Endothelial cell of umbilical vein (primary cell): ENCODE data around the gene AMFR. TPM values are rescaled to one million over a fixed set of nuclear protein-coding genes. Genes with fewer than 3 reads are reported as not detected.

Experiments
- BruUV-seq: library from RNA; stranded (reverse); fragments of 400-500 nt; replicated peaks from 2 replicates; lab custom pipeline; 2021; lab: Mats Ljungman, UMichigan
- CTCF ChIA-PET: fragments of 300-600, 350-600 bp; sonication (Branson Sonifier 250); formaldehyde crosslinking; loops from one replicate; lab custom pipeline; 2021; ENCODE audit warnings: antibody characterized with exemption, inconsistent platforms; lab: Charles Lee
- POLR2A ChIA-PET: fragments of 300-600, 350-600 bp; sonication (Branson Sonifier 250); formaldehyde crosslinking; loops from one replicate; lab custom pipeline; 2021; ENCODE audit warnings: antibody characterized with exemption, inconsistent platforms; lab: Charles Lee
- DNase-seq: peaks from one replicate; pipeline ENCODE4 v3.0.0-alpha.2; 2011; ENCODE audit warnings: low read depth, low spot score
- FAIRE-seq: peaks from 2 replicates; lab custom pipeline; 2011; peaks lifted over from hg19 to GRCh38; lab: Jason Lieb, UNC
- H2AFZ ChIP-seq: 2 replicates; pipeline ENCODE4 v1.6.0; 2012; ENCODE audit warnings: low read depth, low read length, control low read depth, inconsistent platforms
- H3K27ac ChIP-seq: 2 replicates; pipeline ENCODE4 v1.5.1; 2011; ENCODE audit warnings: low read depth, mild to moderate bottlenecking, control low read depth, low read length, moderate library complexity; ENCODE audit not compliant: insufficient read depth
- H3K27me3 ChIP-seq, 2 experiments: 2 replicates each; pipeline versions ENCODE4 v1.6.0 to v1.6.1; 2011; ENCODE audit warnings: low read length in 2 of 2, mixed read lengths in 1 of 2; ENCODE audit not compliant: control insufficient read depth in 2 of 2, insufficient read depth in 2 of 2
- H3K36me3 ChIP-seq, 2 experiments: 2 replicates in 1 of 2; 3 replicates in 1 of 2; pipeline ENCODE4 v1.5.1; 2011; ENCODE audit warnings: low read length in 2 of 2, mild to moderate bottlenecking in 1 of 2, moderate library complexity in 1 of 2; ENCODE audit not compliant: control insufficient read depth in 2 of 2, insufficient read depth in 2 of 2; ENCODE audit errors: extremely low read depth in 1 of 2
- H3K4me1 ChIP-seq: 3 replicates; pipeline ENCODE4 v1.5.1; 2011; ENCODE audit warnings: mild to moderate bottlenecking, low read length; ENCODE audit not compliant: control insufficient read depth, insufficient read depth; ENCODE audit errors: extremely low read depth
- H3K4me2 ChIP-seq: 2 replicates; pipeline ENCODE4 v1.6.1; 2011; ENCODE audit warnings: low read length, control low read depth, mixed read lengths; ENCODE audit not compliant: insufficient read depth
- H3K4me3 ChIP-seq, 3 experiments: fragments of 200-600 bp in 1 of 3; sonication (generic), shearing (Covaris generic) in 1 of 3; replicated peaks in 1 of 3; 2 replicates each; pipeline ENCODE4 v1.5.1; 2011 to 2016; ENCODE audit warnings: control low read depth in 3 of 3, low read length in 3 of 3, mild to moderate bottlenecking in 2 of 3, inconsistent platforms in 1 of 3, low read depth in 1 of 3, moderate library complexity in 1 of 3; ENCODE audit not compliant: insufficient read depth in 1 of 3
- H3K79me2 ChIP-seq: 2 replicates; pipeline ENCODE4 v1.6.0; 2012; ENCODE audit warnings: low read length, inconsistent platforms; ENCODE audit not compliant: control insufficient read depth, insufficient read depth
- H3K9ac ChIP-seq: replicated peaks from 2 replicates; pipeline ENCODE3; 2011; ENCODE audit warnings: low read length, control low read depth; ENCODE audit not compliant: insufficient read depth; ENCODE audit errors: extremely low read depth
- H3K9me1 ChIP-seq: replicated peaks from 3 replicates; pipeline ENCODE4 v1.6.0; 2011; ENCODE audit warnings: mild to moderate bottlenecking, low read length; ENCODE audit not compliant: control insufficient read depth, insufficient read depth; ENCODE audit errors: extremely low read depth
- H3K9me3 ChIP-seq: replicated peaks from 2 replicates; pipeline ENCODE4 v1.5.1; 2012; ENCODE audit warnings: low read length, inconsistent platforms; ENCODE audit not compliant: control insufficient read depth, insufficient read depth
- H4K20me1 ChIP-seq: replicated peaks from 2 replicates; pipeline ENCODE3; 2011; ENCODE audit warnings: mild to moderate bottlenecking, low read length; ENCODE audit not compliant: control insufficient read depth, insufficient read depth; ENCODE audit errors: extremely low read depth
- CTCF ChIP-seq, 2 donors: IDR thresholded peaks; 1 replicate in 1 of 2; 2 replicates in 1 of 2; pipeline ENCODE4 v1.5.1; 2011; ENCODE audit warnings: low read length in 2 of 2, mild to moderate bottlenecking in 2 of 2, moderate library complexity in 2 of 2, control low read depth in 1 of 2, inconsistent platforms in 1 of 2, low read depth in 1 of 2; ENCODE audit not compliant: insufficient read depth in 1 of 2; ENCODE audit errors: extremely low read depth in 1 of 2
- FOS ChIP-seq: IDR thresholded peaks from 2 replicates; pipeline ENCODE4 v1.6.1; 2011; ENCODE audit warnings: mild to moderate bottlenecking, low read length, moderate library complexity, borderline replicate concordance; ENCODE audit not compliant: insufficient read depth
- POLR2A ChIP-seq: IDR thresholded peaks from 2 replicates; pipeline ENCODE4 v1.6.1; 2012; ENCODE audit warnings: low read depth, mild to moderate bottlenecking, control low read depth, low read length
- POLR2AphosphoS5 ChIP-seq: IDR thresholded peaks from 2 replicates; pipeline ENCODE4 v1.6.1; 2012; ENCODE audit warnings: low read depth, mild to moderate bottlenecking, control low read depth, low read length, moderate library complexity; ENCODE audit not compliant: insufficient read depth
- dilution Hi-C: fragments of 300-500 bp; cut with MboI; formaldehyde crosslinking; loops from one replicate; pipeline ENCODE4 v1.15.0; 2019; ENCODE audit warnings: low sequenced_read_pairs; ENCODE audit not compliant: extremely low pct_ligation_motif_present
- intact Hi-C: fragments of 100-400 bp; cut with micrococcal nuclease; formaldehyde crosslinking; loops from one replicate; pipeline ENCODE4 v1.10.0; 2022
- polyA plus RNA-seq, 4 experiments: library from polyadenylated mRNA; depleted of rRNA in 3 of 4; stranded (reverse) in 3 of 4; unstranded in 1 of 4; fragments of >200 nt; gene quantifications; 2 replicates each; pipeline versions ENCODE4 v1.2.1 to v1.2.3, GENCODE V29; 2011 to 2012; ENCODE audit warnings: missing spikeins in 1 of 4
- total RNA-seq: library from RNA; stranded (reverse); gene quantifications from 2 replicates; pipeline ENCODE4 v1.2.3, GENCODE V29; 2021

AMFR gene
- total and polyA plus RNA-seq, 2 donors (not counting 3 experiments of a cell fraction or from before 2014, with no cell fraction given) = 66.5 to 71.7 TPM

GRCh38 chr16:56343661-56344517 is 81.5 kb downstream of the AMFR start:
- Histone ChIP-seq H3K36me3 (no peaks in the 10 kb centered on the region), H3K9me1 (no peaks in the 10 kb centered on the region), H3K27ac (no peak overlapping the region), H3K9me3 (no peaks in the 10 kb centered on the region), H2AFZ (no peak overlapping the region), H3K4me1 (no peaks in the 10 kb centered on the region), H3K9ac (no peak overlapping the region), H3K4me2 (no peak overlapping the region), H3K27me3 (no peaks in the 10 kb centered on the region), H3K79me2 (no peaks in the 10 kb centered on the region), H4K20me1 (no peaks in the 10 kb centered on the region), H3K4me3 (no peak overlapping the region)
- dilution Hi-C loops = no loop called here
- TF ChIP-seq CTCF (IDR thresholded peaks at IDR 0.05; ENCODE audit: extremely low read depth in 1 of 2, insufficient read depth in 1 of 2, low read depth in 1 of 2, low read length in 2 of 2) (no peak), POLR2A (no peak), FOS (no peak), POLR2AphosphoS5 (no peak)
- ChIA-PET POLR2A (no interaction called here), CTCF (interaction anchor here (1.3 kb wide), 1 partner anchor 12 kb away, joined by 5 read pairs; no protein-coding TSS in a partner anchor)
- intact Hi-C loops = no loop called here
- DNase-seq = no peak
- no TSS peak for BruUV-seq
- FAIRE-seq = no peak
